Natural killer cell treated with Interleukin-12 subunit alpha and Interleukin-12 subunit beta and Interleukin-15 and Interleukin-18, amount 100 ng/mL, for 72 hours (primary cell): Measurements from ENCODE around the gene EDC4. TPM values are rescaled to one million over a fixed set of nuclear protein-coding genes. Genes with fewer than 3 reads are reported as not detected.
A peak's percentile ranks its signal among the peaks of the same experiment; 100 is the strongest.
"Not testable (repeated sequence)": the region's sequence is repeated elsewhere in the genome, so short reads cannot be mapped to it uniquely, and the experiment has no call there.

Experiments used
- ATAC-seq, 2 donors: fragments of 150-1000 bp; cut with Tn5 transposase in 1 of 2; sonication (Bioruptor Pico), chemical (Tn5 transposase) in 1 of 2; 2 replicates each; pipeline ENCODE4 v1.10.0; 2021
- DNase-seq: peaks from one replicate; pipeline ENCODE4 v3.0.0; 2022; ENCODE audit warnings: low spot score
- H3K27ac Mint-ChIP-seq, 2 donors: 1 replicate in 1 of 2; 2 replicates in 1 of 2; pipeline ENCODE4 v1.8.0; 2022; ENCODE audit warnings: mixed read lengths in 2 of 2, mild to moderate bottlenecking in 1 of 2, moderate library complexity in 1 of 2
- H3K27me3 Mint-ChIP-seq, 2 donors: 1 replicate in 1 of 2; 2 replicates in 1 of 2; pipeline ENCODE4 v1.8.0; 2022; ENCODE audit warnings: mixed read lengths in 2 of 2
- H3K36me3 Mint-ChIP-seq: one replicate; pipeline ENCODE4 v1.8.0; 2022; ENCODE audit warnings: mixed read lengths
- H3K4me1 Mint-ChIP-seq, 2 donors: 1 replicate in 1 of 2; 2 replicates in 1 of 2; pipeline ENCODE4 v1.8.0; 2022; ENCODE audit warnings: low read depth in 2 of 2, mixed read lengths in 2 of 2, mild to moderate bottlenecking in 1 of 2
- H3K4me3 Mint-ChIP-seq: one replicate; pipeline ENCODE4 v1.8.0; 2022; ENCODE audit warnings: mixed read lengths
- H3K9me3 Mint-ChIP-seq: 2 replicates; pipeline ENCODE4 v1.8.0; 2022; ENCODE audit warnings: mixed read lengths
- total RNA-seq, 2 donors: library from RNA; stranded (reverse); gene quantifications; one replicate each; pipeline ENCODE4 v1.2.3, GENCODE V29; 2022

Gene EDC4
- total RNA-seq, 2 donors from 2014 or later = 100 to 151 TPM

DNA sequence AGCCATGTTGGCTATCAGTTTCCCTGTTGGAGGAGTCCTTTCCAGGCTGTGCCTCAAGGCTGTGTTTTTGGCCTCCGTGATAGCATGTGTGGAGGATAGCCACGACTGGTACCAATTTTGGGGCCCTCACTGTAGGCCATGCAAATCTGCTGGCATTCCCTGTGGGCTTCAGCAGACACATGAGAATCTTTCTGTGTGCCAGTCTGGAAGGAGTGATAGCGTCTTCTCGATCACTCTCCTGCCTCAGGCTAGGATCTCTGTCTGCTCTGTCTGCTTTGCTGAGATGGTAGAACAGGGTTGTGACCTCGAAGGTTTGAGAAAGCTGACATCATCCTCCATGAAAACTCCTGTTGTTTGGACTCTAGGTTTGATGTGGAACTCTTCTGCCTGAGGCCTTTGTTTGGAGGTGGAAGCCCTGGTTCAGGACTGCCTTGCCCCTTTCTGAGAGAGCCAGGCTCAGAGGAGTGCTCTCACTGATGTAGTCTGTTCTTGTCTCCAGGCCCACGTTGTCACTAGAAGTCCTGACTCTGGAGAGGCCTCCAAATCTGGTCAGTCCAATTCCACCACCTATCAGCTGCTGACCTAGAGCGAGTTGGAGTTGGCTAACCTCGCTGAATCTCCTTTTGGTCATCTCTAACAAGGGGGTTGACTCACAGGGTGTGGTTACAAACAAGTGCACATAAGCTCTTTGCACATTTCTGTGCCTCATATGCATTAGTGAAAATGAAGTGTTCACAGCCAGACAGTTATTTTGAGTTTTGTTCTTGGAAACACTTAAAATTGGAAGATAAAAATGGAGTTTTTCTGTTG, 12.1 kb upstream of the EDC4 start:
- H3K27me3 Mint-ChIP-seq = no peaks in the 10 kb centered on the region
- ATAC-seq = no peak
- peaks cover 24 to 42% of the 10 kb centered on the region in 2 donors for H3K4me1 Mint-ChIP-seq
- DNase-seq = no peak
- H3K4me3 Mint-ChIP-seq = no peak overlapping the region
- no peaks in the 10 kb centered on the region for H3K36me3 Mint-ChIP-seq
- peak overlapping the region in 1 of 2 donors; percentile 58 for H3K27ac Mint-ChIP-seq
- H3K9me3 Mint-ChIP-seq = no peaks in the 10 kb centered on the region

DNA sequence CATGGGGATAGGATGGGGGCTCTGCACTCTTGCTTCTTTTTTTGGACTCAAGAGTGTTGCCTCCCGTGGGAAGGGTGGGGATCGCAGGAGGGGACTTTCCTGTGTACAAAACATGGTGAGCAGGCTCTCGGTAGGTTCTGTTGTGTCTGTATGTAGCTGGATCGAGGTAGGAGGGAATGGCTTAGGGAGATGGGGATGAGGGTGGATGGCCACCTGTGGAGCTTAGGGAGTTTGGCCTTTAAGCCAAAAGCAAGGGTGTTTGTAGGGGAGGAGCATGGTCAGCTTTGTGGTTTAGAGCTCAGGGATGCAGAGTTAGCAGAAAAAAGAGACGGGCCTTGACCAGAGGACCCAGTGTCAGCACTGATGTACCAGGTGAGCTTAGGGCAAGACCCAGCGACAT, 11.0 kb upstream of the EDC4 start:
- Mint-ChIP-seq H3K27ac (peak overlapping the region in 1 of 2 donors; percentile 58), H3K9me3 (no peaks in the 10 kb centered on the region), H3K36me3 (no peaks in the 10 kb centered on the region), H3K27me3 (no peaks in the 10 kb centered on the region), H3K4me3 (no peak overlapping the region), H3K4me1 (peaks cover 24 to 40% of the 10 kb centered on the region in 2 donors)
- ATAC-seq = no peak
- DNase-seq = no peak

DNA sequence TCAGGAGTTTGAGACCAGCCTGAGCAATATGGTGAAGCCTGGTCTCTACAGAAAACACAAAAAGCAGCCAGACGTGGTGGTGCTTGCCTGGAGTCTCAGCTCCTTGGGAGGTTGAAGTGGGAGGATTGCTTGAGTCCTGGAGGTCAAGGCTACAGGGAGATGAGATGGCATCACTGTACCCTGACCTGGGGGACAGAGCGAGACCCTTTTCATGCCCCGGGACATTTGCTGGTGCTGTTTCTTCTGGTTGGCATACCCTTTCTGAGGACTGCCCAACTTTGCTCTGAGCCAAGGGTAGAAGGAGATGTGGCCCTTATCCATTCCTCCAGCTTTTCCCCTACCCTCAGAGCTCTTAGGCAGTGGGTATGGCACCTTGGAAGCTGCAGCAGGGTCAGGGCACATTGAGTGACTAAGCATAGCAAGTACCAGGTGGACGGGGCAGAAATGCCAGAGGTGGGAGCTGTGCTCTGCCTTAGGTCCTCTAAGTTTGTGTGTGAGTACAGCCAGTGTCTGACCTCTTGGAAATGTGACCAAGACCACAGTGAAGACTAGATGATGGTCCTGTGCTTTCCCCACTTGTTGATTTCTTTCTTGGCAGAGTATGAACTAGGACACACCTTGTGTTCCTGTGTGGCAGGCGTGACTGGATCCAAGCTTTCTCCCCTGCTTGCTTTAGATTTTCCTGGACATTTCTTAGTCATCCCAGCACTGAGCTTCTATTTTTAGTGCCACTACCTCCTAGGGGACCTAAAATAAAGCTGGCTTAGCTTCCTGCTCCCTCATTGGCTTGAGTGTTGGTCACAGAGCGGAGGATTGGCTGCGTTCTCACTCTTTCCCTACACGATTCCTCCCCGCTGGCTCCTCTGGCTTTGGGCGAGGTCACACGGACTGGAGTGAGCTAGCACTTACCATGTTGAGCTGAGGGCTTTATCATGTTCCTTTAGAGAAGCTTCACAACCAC, 9.9 kb upstream of the EDC4 start:
- no peak for ATAC-seq
- H3K27ac Mint-ChIP-seq = no peak overlapping the region

DNA sequence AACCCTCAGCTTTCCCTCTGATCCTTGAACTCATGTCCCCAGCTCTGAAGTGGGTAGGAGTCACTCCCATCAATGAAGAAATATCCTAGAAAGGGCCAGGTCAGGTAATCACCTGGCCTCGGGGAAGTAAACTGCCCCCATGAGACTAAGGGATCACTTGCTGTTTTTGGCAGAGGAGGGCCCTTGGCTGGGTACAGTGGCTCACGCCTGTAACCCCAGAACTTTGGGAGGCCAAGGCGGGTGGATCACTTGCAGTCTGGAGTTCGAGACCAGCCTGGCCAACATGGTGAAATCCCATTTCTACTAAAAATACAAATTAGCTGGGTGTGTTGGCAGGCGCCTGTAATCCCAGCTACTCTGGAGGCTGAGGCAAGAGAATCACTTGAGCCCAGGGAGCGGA, 8.8 kb upstream of the EDC4 start:
- ATAC-seq, H3K9me3 Mint-ChIP-seq, H3K4me3 Mint-ChIP-seq, H3K36me3 Mint-ChIP-seq, H3K27me3 Mint-ChIP-seq, DNase-seq, H3K27ac Mint-ChIP-seq: not testable (repeated sequence)
- peaks cover 12 to 21% of the 10 kb centered on the region in 2 donors for H3K4me1 Mint-ChIP-seq

More for the DNA sequence above, 9.9 kb upstream of the EDC4 start:
- Mint-ChIP-seq H3K4me3 (no peak overlapping the region), H3K27me3 (no peaks in the 10 kb centered on the region), H3K36me3 (no peaks in the 10 kb centered on the region), H3K4me1 (peaks cover 18 to 31% of the 10 kb centered on the region in 2 donors), H3K9me3 (no peaks in the 10 kb centered on the region)
- DNase-seq = no peak

DNA sequence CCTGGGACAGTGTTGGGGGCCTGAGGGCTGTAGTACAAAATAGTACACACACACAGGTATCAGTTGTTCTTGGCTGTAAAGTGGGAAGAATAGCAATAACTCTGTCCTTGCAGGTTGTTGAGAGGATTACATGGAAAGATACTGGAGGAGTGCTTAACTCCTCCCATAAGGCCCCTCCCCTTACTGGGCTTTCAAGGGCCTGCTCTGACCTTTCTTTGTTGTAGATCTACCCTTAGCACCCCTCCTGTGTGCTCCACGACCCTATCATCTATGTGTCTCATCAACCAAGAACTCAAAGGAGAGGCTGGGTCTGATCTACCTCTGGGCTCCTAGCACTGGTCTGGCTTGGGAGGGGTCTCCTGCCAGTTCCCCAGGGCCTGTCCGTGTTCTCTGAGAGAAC, 8.3 kb upstream of the EDC4 start:
- H3K36me3 Mint-ChIP-seq = no peaks in the 10 kb centered on the region

DNA sequence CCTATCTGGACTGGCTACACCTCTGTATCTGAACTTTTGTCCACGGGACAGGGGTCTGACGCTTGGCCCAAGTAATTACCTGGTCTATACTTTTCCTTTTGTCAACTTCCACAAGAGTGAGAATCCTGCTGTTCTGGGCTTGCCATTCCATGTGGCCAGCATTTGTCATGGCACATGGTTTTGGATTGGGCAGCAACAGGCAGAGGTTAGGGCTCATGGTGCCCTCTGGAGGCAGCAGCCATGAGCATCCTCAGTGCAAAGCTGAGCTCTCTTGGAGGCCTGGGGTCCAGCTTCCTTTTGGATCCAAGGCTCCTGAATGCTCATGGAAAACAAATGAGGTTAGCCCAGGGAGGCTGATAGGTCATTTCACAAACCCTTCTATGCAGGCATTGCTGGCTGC, 7.5 kb upstream of the EDC4 start:
- H3K4me3 Mint-ChIP-seq = no peak overlapping the region
- no peak overlapping the region for H3K27ac Mint-ChIP-seq
- peaks cover 12 to 19% of the 10 kb centered on the region in 2 donors for H3K4me1 Mint-ChIP-seq
- DNase-seq (no peak), ATAC-seq (no peak)
- no peaks in the 10 kb centered on the region for H3K9me3 Mint-ChIP-seq
- H3K27me3 Mint-ChIP-seq = no peaks in the 10 kb centered on the region
- no peaks in the 10 kb centered on the region for H3K36me3 Mint-ChIP-seq

More for the DNA sequence above, 8.3 kb upstream of the EDC4 start:
- H3K27me3 Mint-ChIP-seq = no peaks in the 10 kb centered on the region
- ATAC-seq = no peak
- peaks cover 12 to 19% of the 10 kb centered on the region in 2 donors for H3K4me1 Mint-ChIP-seq
- H3K9me3 Mint-ChIP-seq = no peaks in the 10 kb centered on the region
- H3K4me3 Mint-ChIP-seq = no peak overlapping the region
- DNase-seq = no peak
- no peak overlapping the region for H3K27ac Mint-ChIP-seq

DNA sequence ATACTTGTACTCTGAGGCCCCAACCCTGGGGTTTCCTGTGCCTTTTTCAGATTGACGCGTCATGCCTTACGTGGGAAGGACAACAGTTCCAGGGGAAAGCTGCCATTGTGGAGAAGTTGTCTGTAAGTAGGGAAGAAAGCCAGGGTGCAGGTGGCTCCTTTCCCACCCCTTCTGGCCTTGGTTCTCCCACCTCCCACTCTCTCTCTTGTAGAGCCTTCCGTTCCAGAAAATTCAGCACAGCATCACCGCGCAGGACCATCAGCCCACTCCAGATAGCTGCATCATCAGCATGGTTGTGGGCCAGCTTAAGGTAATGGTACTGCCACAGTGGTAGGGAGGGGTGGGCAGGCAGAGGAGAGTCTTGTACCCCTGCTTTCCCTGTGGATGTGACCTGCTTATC, 4.6 kb upstream of the EDC4 start:
- ATAC-seq (no peak), DNase-seq (no peak)
- Mint-ChIP-seq H3K36me3 (peaks cover 4% of the 10 kb centered on the region), H3K27ac (no peak overlapping the region), H3K9me3 (no peaks in the 10 kb centered on the region), H3K4me1 (peaks cover 6 to 10% of the 10 kb centered on the region in 2 donors), H3K4me3 (no peak overlapping the region), H3K27me3 (no peaks in the 10 kb centered on the region)

DNA sequence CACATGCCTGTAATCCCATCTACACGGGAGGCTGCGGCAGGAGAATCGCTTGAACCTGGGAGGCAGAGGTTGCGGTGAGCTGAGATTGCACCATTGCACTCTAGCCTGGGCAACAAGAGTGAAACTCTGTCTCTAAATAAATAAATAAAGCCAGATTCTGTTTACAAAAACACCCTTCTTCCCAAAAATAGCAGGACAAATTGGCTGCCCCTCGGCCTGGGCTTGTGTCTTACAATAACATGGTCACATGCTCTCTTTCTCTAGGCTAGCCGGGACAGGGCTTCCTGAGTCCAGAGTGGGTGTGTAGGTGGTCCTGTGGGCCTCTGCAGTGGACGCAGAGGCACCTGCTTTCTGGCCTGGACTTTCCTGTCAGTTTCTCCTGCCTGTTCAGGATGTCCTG, 3.2 kb upstream of the EDC4 start:
- H3K36me3 Mint-ChIP-seq = peaks cover 10% of the 10 kb centered on the region
- peaks cover 18 to 21% of the 10 kb centered on the region in 2 donors for H3K4me1 Mint-ChIP-seq
- no peak overlapping the region for H3K4me3 Mint-ChIP-seq
- no peaks in the 10 kb centered on the region for H3K9me3 Mint-ChIP-seq
- DNase-seq = no peak
- H3K27me3 Mint-ChIP-seq = no peaks in the 10 kb centered on the region
- no peak for ATAC-seq
- H3K27ac Mint-ChIP-seq = no peak overlapping the region

DNA sequence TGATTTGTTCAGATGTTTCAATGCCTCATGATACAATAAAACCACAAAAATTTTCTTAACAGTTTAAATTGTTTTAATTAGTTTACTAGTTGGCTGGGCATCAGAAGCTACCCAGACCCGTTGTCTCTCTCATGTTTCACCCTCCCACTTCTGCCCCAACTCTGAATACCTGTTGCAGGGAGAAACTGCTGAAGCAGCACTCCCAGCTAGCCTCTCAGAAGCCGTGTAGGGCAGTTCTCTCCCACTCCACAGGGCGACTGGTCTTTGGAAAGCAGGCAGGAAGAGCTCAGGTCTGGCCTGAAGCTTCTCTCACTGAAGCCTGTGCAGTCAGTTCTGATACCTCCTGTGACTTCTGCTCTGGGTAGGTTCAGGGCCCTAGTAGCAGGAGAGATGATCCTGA, 1.6 kb upstream of the EDC4 start:
- Mint-ChIP-seq H3K9me3 (no peaks in the 10 kb centered on the region), H3K27me3 (no peaks in the 10 kb centered on the region), H3K36me3 (peaks cover 10% of the 10 kb centered on the region), H3K4me3 (no peak overlapping the region), H3K27ac (peak overlapping the region in 1 of 2 donors; percentile 93), H3K4me1 (peaks cover 32% of the 10 kb centered on the region in 2 donors)
- DNase-seq = no peak
- ATAC-seq = no peak

DNA sequence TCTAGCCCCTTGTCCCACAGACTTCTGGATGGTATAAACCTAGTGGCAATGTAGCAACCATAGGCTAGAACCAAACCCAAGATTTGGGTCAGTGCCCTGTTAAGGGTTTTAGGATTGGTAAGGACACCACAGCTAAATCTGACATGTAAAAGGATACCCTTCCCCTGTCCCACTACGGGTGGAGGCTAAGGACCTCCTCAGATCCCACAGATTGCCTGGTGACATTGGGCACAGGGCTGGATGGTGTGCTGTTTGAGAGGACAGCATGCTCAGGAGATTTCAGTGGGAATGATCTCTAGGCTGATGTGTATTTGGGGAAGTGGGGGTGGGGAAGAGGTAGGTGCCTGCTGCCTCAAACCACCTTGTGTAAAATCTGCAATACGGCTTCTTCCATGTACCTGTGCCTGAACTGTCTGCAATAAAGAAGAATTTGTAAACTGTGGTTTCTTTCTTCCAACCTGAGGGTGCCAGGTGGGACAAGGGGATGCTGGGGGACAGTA, 671 bp upstream of the EDC4 start:
- H3K36me3 Mint-ChIP-seq = peaks cover 10% of the 10 kb centered on the region
- H3K4me3 Mint-ChIP-seq = peak overlapping the region; percentile 98
- no peak for ATAC-seq
- no peaks in the 10 kb centered on the region for H3K27me3 Mint-ChIP-seq
- peak overlapping the region; percentile 83 to 93 for H3K27ac Mint-ChIP-seq
- peaks cover 32% of the 10 kb centered on the region in 2 donors for H3K4me1 Mint-ChIP-seq
- no peak for DNase-seq
- H3K9me3 Mint-ChIP-seq = no peaks in the 10 kb centered on the region

DNA sequence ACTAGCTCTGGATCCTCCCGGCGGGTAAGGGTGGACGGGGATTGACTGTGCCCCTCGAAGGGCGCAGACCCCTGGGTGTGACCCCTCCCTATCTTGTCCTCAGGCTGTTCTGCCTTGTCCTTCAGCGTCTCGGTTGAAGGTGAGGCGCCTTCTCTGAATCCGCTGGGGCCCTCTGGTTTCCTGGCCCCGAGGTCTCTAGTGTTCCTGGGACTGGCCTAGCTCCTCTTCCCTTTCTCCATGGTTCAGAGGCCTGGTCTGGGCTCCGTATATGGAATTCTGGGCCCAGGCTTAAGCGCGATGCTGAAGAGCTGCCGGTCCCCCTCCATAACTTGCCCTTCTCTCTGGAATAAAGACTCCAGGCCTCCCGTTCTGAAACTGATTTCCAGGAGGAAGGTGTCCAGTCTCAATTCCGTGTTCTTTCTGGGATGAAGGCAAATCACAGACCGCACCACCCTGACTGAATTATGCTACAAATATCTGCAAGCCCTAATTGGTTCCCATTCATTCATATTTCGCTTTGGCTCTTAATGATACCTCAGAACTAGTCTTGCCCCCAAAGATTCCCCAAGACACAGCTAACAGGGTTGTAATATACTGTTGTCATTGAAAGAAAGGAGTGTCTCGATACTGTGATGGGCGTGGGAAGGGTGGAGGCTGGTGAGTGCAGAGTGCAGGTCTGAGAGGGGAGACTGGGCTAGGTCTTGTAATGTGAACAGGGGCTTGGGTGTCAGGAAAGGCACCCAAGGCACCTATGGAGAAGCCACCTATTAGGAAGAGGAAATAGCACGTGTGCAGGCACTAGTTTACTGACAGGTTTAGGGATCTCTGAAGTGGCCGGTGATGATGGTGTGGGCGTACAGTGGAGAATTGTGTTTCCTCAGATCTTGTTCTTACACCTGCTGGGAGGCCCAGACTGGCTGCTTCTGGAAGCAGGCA, 851 bp downstream of the EDC4 start:
- peaks cover 32 to 34% of the 10 kb centered on the region in 2 donors for H3K4me1 Mint-ChIP-seq
- no peaks in the 10 kb centered on the region for H3K9me3 Mint-ChIP-seq
- ATAC-seq (peak in 1 of 2 donors; percentile 31), DNase-seq (no peak)
- peaks cover 10% of the 10 kb centered on the region for H3K36me3 Mint-ChIP-seq
- H3K27ac Mint-ChIP-seq = peak overlapping the region; percentile 83 to 93
- peak overlapping the region; percentile 98 for H3K4me3 Mint-ChIP-seq
- H3K27me3 Mint-ChIP-seq = no peaks in the 10 kb centered on the region

DNA sequence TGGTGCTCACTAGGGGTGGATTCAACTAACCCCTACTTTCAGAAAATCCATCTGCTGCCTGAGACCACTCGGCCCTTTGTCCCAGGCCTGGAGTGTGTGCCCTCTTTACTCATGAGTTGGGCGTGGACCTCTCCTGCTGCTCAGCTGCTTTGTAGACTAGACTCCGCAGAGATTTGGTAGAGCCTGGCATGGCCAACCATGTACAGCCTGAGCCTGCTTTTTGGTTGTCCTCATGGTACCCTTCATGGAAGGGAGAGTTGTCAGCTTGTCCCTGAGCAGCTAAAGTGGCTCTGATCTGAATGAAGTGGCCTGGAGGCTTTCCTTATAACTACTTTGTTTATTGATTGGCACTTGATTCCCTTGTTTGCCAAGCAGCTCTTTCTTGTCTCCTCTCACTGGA, 1.5 kb downstream of the EDC4 start:
- Mint-ChIP-seq H3K36me3 (peaks cover 10% of the 10 kb centered on the region), H3K27me3 (no peaks in the 10 kb centered on the region), H3K9me3 (no peaks in the 10 kb centered on the region), H3K4me1 (peaks cover 32 to 34% of the 10 kb centered on the region in 2 donors), H3K4me3 (peak overlapping the region; percentile 98), H3K27ac (peak overlapping the region; percentile 83 to 93)
- ATAC-seq (no peak), DNase-seq (no peak)

DNA sequence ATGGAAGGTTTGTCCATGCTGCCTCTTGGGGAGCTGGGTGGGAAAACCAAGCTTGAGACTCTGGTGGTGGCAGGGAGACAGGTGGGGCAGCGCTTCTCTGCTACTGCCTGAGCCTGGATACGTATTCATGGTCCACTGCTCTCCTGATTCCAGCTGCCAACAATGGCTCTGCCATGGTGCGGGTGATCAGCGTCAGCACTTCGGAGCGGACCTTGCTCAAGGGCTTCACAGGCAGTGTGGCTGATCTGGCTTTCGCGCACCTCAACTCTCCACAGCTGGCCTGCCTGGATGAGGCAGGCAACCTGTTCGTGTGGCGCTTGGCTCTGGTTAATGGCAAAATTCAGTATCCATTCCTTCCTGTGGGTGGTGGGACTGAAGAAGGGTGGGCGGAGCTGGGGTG, 4.2 kb downstream of the EDC4 start:
- peaks cover 6% of the 10 kb centered on the region for H3K36me3 Mint-ChIP-seq
- H3K4me1 Mint-ChIP-seq = peaks cover 32 to 36% of the 10 kb centered on the region in 2 donors
- DNase-seq (no peak), ATAC-seq (no peak)
- no peak overlapping the region for H3K27ac Mint-ChIP-seq
- H3K9me3 Mint-ChIP-seq = no peaks in the 10 kb centered on the region
- H3K4me3 Mint-ChIP-seq = no peak overlapping the region
- H3K27me3 Mint-ChIP-seq = no peaks in the 10 kb centered on the region
